Neuronal stem cell (in vitro differentiated cells): Measurements from ENCODE around the gene TCF7L1.

Experiments used
- DNase-seq: peaks from one replicate; pipeline ENCODE4 v3.0.0-alpha.2; 2013; ENCODE audit warnings: low spot score
- H2AFZ ChIP-seq: one replicate; pipeline ENCODE4 v1.6.1; 2013; ENCODE audit warnings: mild to moderate bottlenecking, low read length, inconsistent platforms
- H2AK5ac ChIP-seq: 2 replicates; pipeline ENCODE4 v1.6.1; 2013; ENCODE audit warnings: low read depth, mild to moderate bottlenecking, inconsistent platforms, low read length, moderate library complexity, mixed read lengths
- H2BK120ac ChIP-seq: 2 replicates; pipeline ENCODE4 v1.6.1; 2013; ENCODE audit warnings: low read depth, mild to moderate bottlenecking, inconsistent platforms, low read length, moderate library complexity, mixed read lengths
- H2BK12ac ChIP-seq: one replicate; pipeline ENCODE4 v1.6.1; 2013; ENCODE audit warnings: low read length, inconsistent platforms
- H2BK15ac ChIP-seq: 2 replicates; pipeline ENCODE4 v1.6.1; 2013; ENCODE audit warnings: mild to moderate bottlenecking, low read length, inconsistent platforms, mixed read lengths
- H2BK5ac ChIP-seq: one replicate; pipeline ENCODE4 v1.6.1; 2013; ENCODE audit warnings: inconsistent platforms, mild to moderate bottlenecking, low read length, moderate library complexity
- H3K14ac ChIP-seq: one replicate; pipeline ENCODE4 v1.6.1; 2013; ENCODE audit warnings: low read length, inconsistent platforms
- H3K18ac ChIP-seq: 2 replicates; pipeline ENCODE4 v1.6.1; 2013; ENCODE audit warnings: low read length, inconsistent platforms
- H3K23ac ChIP-seq: 2 replicates; pipeline ENCODE4 v1.6.1; 2013; ENCODE audit warnings: low read depth, mild to moderate bottlenecking, mixed read lengths, low read length, inconsistent platforms; ENCODE audit not compliant: poor library complexity
- H3K27ac ChIP-seq: replicated peaks from 3 replicates; pipeline ENCODE4 v1.5.1; 2013; ENCODE audit warnings: low read length, inconsistent platforms
- H3K27me3 ChIP-seq, 3 experiments: 2 replicates each; pipeline ENCODE4 v1.6.1; 2013; ENCODE audit warnings: low read length in 3 of 3, mild to moderate bottlenecking in 2 of 3, inconsistent platforms in 1 of 3, low read depth in 1 of 3, mixed read lengths in 1 of 3, moderate library complexity in 1 of 3; ENCODE audit not compliant: control insufficient read depth in 3 of 3, insufficient read depth in 3 of 3
- H3K36me3 ChIP-seq, 2 donors: replicated peaks in 1 of 2; 2 replicates each; pipeline ENCODE4 v1.6.1; 2013; ENCODE audit warnings: low read length in 2 of 2; ENCODE audit not compliant: control insufficient read depth in 2 of 2, insufficient read depth in 2 of 2
- H3K4ac ChIP-seq: 2 replicates; pipeline ENCODE4 v1.6.1; 2013; ENCODE audit warnings: inconsistent platforms, mild to moderate bottlenecking, low read length, moderate library complexity
- H3K4me1 ChIP-seq, 2 donors: 1 replicate in 1 of 2; 2 replicates in 1 of 2; pipeline ENCODE4 v1.6.1; 2013; ENCODE audit warnings: low read length in 2 of 2, low read depth in 1 of 2; ENCODE audit not compliant: control insufficient read depth in 2 of 2, insufficient read depth in 1 of 2
- H3K4me2 ChIP-seq: one replicate; pipeline ENCODE4 v1.6.1; 2013; ENCODE audit warnings: mild to moderate bottlenecking, low read length, inconsistent platforms; ENCODE audit not compliant: insufficient read depth, poor library complexity, severe bottlenecking
- H3K4me3 ChIP-seq, 2 donors: 2 replicates each; pipeline ENCODE4 v1.5.1; 2013; ENCODE audit warnings: low read length in 2 of 2, mild to moderate bottlenecking in 2 of 2, inconsistent platforms in 1 of 2, moderate library complexity in 1 of 2
- H3K79me1 ChIP-seq: one replicate; pipeline ENCODE4 v1.6.1; 2013; ENCODE audit warnings: low read depth, mild to moderate bottlenecking, inconsistent platforms, low read length, moderate library complexity
- H3K9ac ChIP-seq: one replicate; pipeline ENCODE4 v1.6.1; 2013; ENCODE audit warnings: mild to moderate bottlenecking, low read depth, low read length, inconsistent platforms; ENCODE audit not compliant: poor library complexity
- H3K9me3 ChIP-seq, 2 donors: replicated peaks in 1 of 2; 2 replicates each; pipeline versions ENCODE3 to v1.6.1; 2013; ENCODE audit warnings: low read length in 2 of 2, mild to moderate bottlenecking in 2 of 2, inconsistent platforms in 1 of 2, low read depth in 1 of 2, mixed read lengths in 1 of 2, moderate library complexity in 1 of 2; ENCODE audit not compliant: control insufficient read depth in 2 of 2, insufficient read depth in 1 of 2
- H4K8ac ChIP-seq: one replicate; pipeline ENCODE4 v1.6.1; 2013; ENCODE audit warnings: low read depth, mild to moderate bottlenecking, inconsistent platforms, low read length, moderate library complexity
- H4K91ac ChIP-seq: one replicate; pipeline ENCODE4 v1.6.1; 2013; ENCODE audit warnings: low read length, low read depth, mild to moderate bottlenecking, inconsistent platforms; ENCODE audit not compliant: poor library complexity
- WGBS, 2 donors: extraction: QIAGEN DNeasy Blood & Tissue Kit; methylation state at CpG; one replicate each; pipeline ENCODE4 v1.1.7; 2013; ENCODE audit warnings: missing lambda C conversion rate in 2 of 2, mixed read lengths in 1 of 2; ENCODE audit not compliant: insufficient read length in 2 of 2, insufficient replicate concordance in 1 of 2; ENCODE audit errors: extremely low coverage in 2 of 2; 5-methylcytosine and 5-hydroxymethylcytosine counted together

The TCF7L1 gene

DNA sequence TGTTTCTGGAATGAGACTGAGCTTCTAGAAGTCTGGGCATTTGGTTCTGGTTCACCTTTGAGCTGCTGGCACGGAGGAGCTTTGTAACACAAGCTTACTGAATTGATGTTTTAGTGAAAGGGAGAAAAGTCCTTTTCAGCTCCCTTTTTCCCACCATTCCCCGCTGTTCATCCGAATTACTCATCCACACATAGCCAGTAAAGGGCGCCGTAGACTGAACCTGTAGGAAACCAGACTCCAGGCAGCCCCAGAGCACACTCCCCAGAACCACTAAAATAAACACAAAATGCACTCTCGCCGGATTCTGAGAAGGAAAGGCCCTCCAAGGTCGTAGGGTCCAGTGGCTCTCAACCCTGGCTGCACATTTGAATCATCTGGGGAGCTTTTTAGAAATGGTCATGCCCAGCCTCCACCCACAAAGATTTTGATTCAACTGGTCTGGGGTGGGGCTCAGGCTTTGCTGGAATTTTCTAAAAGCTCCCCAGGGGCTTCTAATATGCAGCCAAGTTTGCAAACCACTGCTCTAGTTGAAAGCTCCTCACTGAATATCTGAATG lies 29.6 kb downstream of the TCF7L1 start:
- H3K9ac ChIP-seq = no peak overlapping the region
- H2AK5ac ChIP-seq = no peak overlapping the region
- H3K36me3 ChIP-seq = peaks cover 0 to 9% of the 10 kb centered on the region in 2 donors
- WGBS, 2 donors = no CpG with 5 or more reads among the region's 8 CpGs
- H3K4me2 ChIP-seq = no peak overlapping the region
- no peak overlapping the region for H2BK120ac ChIP-seq
- H2BK15ac ChIP-seq = no peak overlapping the region
- no peak overlapping the region for H3K4ac ChIP-seq
- DNase-seq = no peak
- no peak overlapping the region for H3K14ac ChIP-seq
- no peak overlapping the region for H3K27ac ChIP-seq
- no peak overlapping the region for H3K23ac ChIP-seq
- no peak overlapping the region for H3K18ac ChIP-seq
- peaks cover 5% of the 10 kb centered on the region for H3K79me1 ChIP-seq
- H4K8ac ChIP-seq = no peak overlapping the region
- no peak overlapping the region for H2BK5ac ChIP-seq
- no peak overlapping the region for H2AFZ ChIP-seq
- no peak overlapping the region for H3K4me3 ChIP-seq
- peaks cover 32 to 34% of the 10 kb centered on the region in 2 donors for H3K4me1 ChIP-seq
- no peak overlapping the region for H4K91ac ChIP-seq
- H3K9me3 ChIP-seq = no peaks in the 10 kb centered on the region
- H3K27me3 ChIP-seq = no peaks in the 10 kb centered on the region
- H2BK12ac ChIP-seq = no peak overlapping the region

DNA sequence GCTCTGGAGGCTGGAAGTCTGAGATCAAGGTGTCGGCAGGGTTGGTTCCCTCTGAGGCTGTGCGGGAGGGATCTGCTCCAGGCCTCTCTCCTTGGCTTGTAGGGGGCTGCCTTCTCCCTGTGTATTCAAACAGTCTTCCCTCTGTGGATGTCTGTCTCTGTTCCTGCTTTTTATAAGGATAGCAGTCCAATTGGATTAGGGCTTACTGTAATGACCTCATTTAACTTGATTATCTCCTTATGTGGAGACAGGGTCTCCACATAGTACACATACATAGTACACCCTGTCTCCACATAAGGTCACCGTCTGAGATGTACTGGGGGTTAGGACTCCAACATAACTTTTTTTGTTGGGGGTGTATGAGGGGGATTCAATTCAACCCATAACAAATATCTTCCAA lies 30.5 kb downstream of the TCF7L1 start:
- peaks cover 32 to 34% of the 10 kb centered on the region in 2 donors for H3K4me1 ChIP-seq
- peaks cover 5% of the 10 kb centered on the region for H3K79me1 ChIP-seq
- H4K8ac ChIP-seq = no peak overlapping the region
- H2AFZ ChIP-seq = no peak overlapping the region
- H3K18ac ChIP-seq = no peak overlapping the region
- H3K27ac ChIP-seq = peak overlapping the region; percentile 20
- no peak overlapping the region for H2BK120ac ChIP-seq
- no peak overlapping the region for H2BK15ac ChIP-seq
- no peak overlapping the region for H2BK5ac ChIP-seq
- no peaks in the 10 kb centered on the region for H3K9me3 ChIP-seq
- no peak overlapping the region for H3K14ac ChIP-seq
- H3K9ac ChIP-seq = no peak overlapping the region
- no peak overlapping the region for H2BK12ac ChIP-seq
- peaks cover 0 to 9% of the 10 kb centered on the region in 2 donors for H3K36me3 ChIP-seq
- H3K4me3 ChIP-seq = no peak overlapping the region
- H3K4me2 ChIP-seq = peak overlapping the region; percentile 39
- no peak overlapping the region for H2AK5ac ChIP-seq
- no CpG with 5 or more reads among the region's 3 CpGs for WGBS, 2 donors
- no peaks in the 10 kb centered on the region for H3K27me3 ChIP-seq
- DNase-seq = no peak
- H4K91ac ChIP-seq = no peak overlapping the region
- H3K4ac ChIP-seq = no peak overlapping the region
- no peak overlapping the region for H3K23ac ChIP-seq

DNA sequence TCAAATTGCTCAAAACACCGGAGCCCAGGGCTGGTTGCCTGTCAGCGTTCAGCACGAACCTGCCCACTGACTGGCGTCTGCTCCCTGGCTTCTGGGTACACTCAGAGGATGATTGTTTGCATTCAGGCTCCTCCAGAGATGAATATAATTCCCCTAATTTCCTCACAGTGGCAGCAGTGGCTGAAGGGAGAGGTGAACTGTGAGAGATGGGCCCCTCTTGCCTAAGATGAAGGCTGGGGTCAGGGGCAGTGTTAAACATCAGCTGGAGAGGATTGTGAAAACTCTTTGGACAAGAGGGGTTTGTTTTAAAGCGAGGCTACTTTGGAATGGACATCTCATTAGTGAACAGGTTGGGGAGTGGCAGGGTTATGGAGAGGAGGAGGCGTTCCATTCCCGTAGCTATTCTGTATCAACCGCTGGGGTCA lies 31.0 kb downstream of the TCF7L1 start:
- Histone ChIP-seq H2BK120ac (no peak overlapping the region), H2BK5ac (no peak overlapping the region), H2BK12ac (no peak overlapping the region), H4K8ac (no peak overlapping the region), H2AK5ac (no peak overlapping the region), H3K4ac (no peak overlapping the region), H4K91ac (no peak overlapping the region), H3K9me3 (no peaks in the 10 kb centered on the region), H3K27ac (peak overlapping the region; percentile 20), H3K4me1 (peaks cover 32 to 34% of the 10 kb centered on the region in 2 donors), H3K18ac (no peak overlapping the region), H3K36me3 (peaks cover 0 to 9% of the 10 kb centered on the region in 2 donors), H3K4me2 (peak overlapping the region; percentile 39), H3K23ac (no peak overlapping the region), H2BK15ac (no peak overlapping the region), H3K79me1 (peaks cover 5% of the 10 kb centered on the region), H3K27me3 (no peaks in the 10 kb centered on the region), H2AFZ (no peak overlapping the region), H3K9ac (no peak overlapping the region), H3K4me3 (no peak overlapping the region), H3K14ac (no peak overlapping the region)
- DNase-seq = peak; percentile 38
- no CpG with 5 or more reads among the region's 8 CpGs for WGBS, 2 donors

DNA sequence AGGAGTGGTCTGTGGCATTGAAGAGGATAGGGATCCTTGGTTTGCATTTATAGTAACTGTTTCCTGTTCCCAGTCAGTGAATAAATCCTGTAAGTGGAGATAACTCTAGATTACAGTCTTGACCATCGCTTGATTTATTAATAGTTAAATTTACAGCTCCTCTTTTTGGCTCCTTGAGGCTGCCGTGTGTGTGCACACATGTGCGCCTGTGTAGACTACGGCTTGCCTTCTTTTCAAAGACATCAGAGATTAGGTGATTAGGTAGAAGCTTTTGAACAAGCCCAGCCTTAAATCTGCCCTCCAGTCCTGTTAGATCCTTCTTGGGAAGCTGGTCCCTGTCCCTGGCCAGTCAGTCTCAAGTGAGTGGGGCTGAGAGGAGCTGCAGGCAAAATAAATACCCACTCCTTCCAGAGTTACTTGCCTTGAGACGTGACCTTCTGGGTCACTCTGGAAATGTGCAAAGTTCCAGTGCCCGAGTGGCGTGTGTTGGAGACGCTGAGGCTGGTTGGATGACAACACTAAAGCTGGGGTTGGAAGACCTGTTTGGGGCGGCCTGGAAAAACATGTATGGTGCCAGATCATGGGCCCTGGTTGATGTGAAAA lies 32.0 kb downstream of the TCF7L1 start:
- H3K4me1 ChIP-seq = peaks cover 32 to 34% of the 10 kb centered on the region in 2 donors
- H2BK120ac ChIP-seq = no peak overlapping the region
- H3K27me3 ChIP-seq = no peaks in the 10 kb centered on the region
- WGBS, 2 donors = no CpG with 5 or more reads among the region's 9 CpGs
- H2BK15ac ChIP-seq = no peak overlapping the region
- H2AK5ac ChIP-seq = no peak overlapping the region
- no peaks in the 10 kb centered on the region for H3K9me3 ChIP-seq
- no peak overlapping the region for H3K14ac ChIP-seq
- H3K36me3 ChIP-seq = peaks cover 0 to 9% of the 10 kb centered on the region in 2 donors
- H3K4me3 ChIP-seq = no peak overlapping the region
- no peak overlapping the region for H3K27ac ChIP-seq
- H3K9ac ChIP-seq = no peak overlapping the region
- no peak overlapping the region for H4K8ac ChIP-seq
- H2AFZ ChIP-seq = no peak overlapping the region
- H4K91ac ChIP-seq = no peak overlapping the region
- DNase-seq = no peak
- H3K4ac ChIP-seq = no peak overlapping the region
- no peak overlapping the region for H2BK5ac ChIP-seq
- H3K4me2 ChIP-seq = no peak overlapping the region
- peaks cover 5% of the 10 kb centered on the region for H3K79me1 ChIP-seq
- no peak overlapping the region for H3K23ac ChIP-seq
- H2BK12ac ChIP-seq = no peak overlapping the region
- H3K18ac ChIP-seq = no peak overlapping the region
